ENCODE results near the gene KLHL1.
"Not testable (repeated sequence)": the region's sequence is repeated elsewhere in the genome, so short reads cannot be mapped to it uniquely, and the experiment has no call there.

Gene KLHL1

GRCh38 chr13:70108356-70109105 lies at the start of gene KLHL1:
KLHL1 (minus strand) TSS chr13:70108452; CDS start chr13:70107699, 753 bp downstream.
- no peak for DNase-seq (ENCODE audit: low spot score)

- DNase-seq (ENCODE audit: low spot score), result not testable (repeated sequence)
Observed at GRCh38 chr13:70142658-70143057, 34.4 kb upstream of the KLHL1 start.

- no peak for DNase-seq (ENCODE audit: low spot score)
Observed at GRCh38 chr13:70128098-70128497, 19.8 kb upstream of the KLHL1 start.

GRCh38 chr13:70125693-70126092 lies 17.4 kb upstream of the KLHL1 start:
- DNase-seq (ENCODE audit: low spot score), result no peak

- DNase-seq (ENCODE audit: low spot score), result no peak
Observed at GRCh38 chr13:70117338-70117905, 9.2 kb upstream of the KLHL1 start.

GRCh38 chr13:70107498-70108281 lies 562 bp downstream of the KLHL1 start, which contains the start of gene ATXN8OS:
ATXN8OS (plus strand) TSS chr13:70107826.
- DNase-seq (ENCODE audit: low spot score), result no peak

GRCh38 chr13:70107125-70107497 lies 1.1 kb downstream of the KLHL1 start:
- DNase-seq (ENCODE audit: low spot score), result no peak

GRCh38 chr13:70104481-70104880 lies 3.8 kb downstream of the KLHL1 start:
- DNase-seq (ENCODE audit: low spot score), result no peak

- DNase-seq (ENCODE audit: low spot score), result no peak
Observed at GRCh38 chr13:70098669-70099068, 9.6 kb downstream of the KLHL1 start.

GRCh38 chr13:70090036-70090723 lies 18.1 kb downstream of the KLHL1 start:
- DNase-seq (ENCODE audit: low spot score), result no peak

GRCh38 chr13:70088926-70089325 lies 19.3 kb downstream of the KLHL1 start:
- no peak for DNase-seq (ENCODE audit: low spot score)

GRCh38 chr13:70087247-70087646 lies 21.0 kb downstream of the KLHL1 start:
- no peak for DNase-seq (ENCODE audit: low spot score)

- no peak for DNase-seq (ENCODE audit: low spot score)
Observed at GRCh38 chr13:70080012-70080411, 28.2 kb downstream of the KLHL1 start.

GRCh38 chr13:70054572-70054971 lies 53.7 kb downstream of the KLHL1 start:
- DNase-seq (ENCODE audit: low spot score), result no peak

- DNase-seq (ENCODE audit: low spot score), result no peak
Observed at GRCh38 chr13:70051531-70051930, 56.7 kb downstream of the KLHL1 start.

- DNase-seq (ENCODE audit: low spot score), result no peak
Observed at GRCh38 chr13:70043685-70044084, 64.6 kb downstream of the KLHL1 start.

GRCh38 chr13:70042193-70042592 lies 66.1 kb downstream of the KLHL1 start:
- DNase-seq (ENCODE audit: low spot score), result no peak

GRCh38 chr13:70034286-70034685 lies 74.0 kb downstream of the KLHL1 start:
- no peak for DNase-seq (ENCODE audit: low spot score)

GRCh38 chr13:70027551-70027950 lies 80.7 kb downstream of the KLHL1 start:
- DNase-seq (ENCODE audit: low spot score), result no peak

GRCh38 chr13:70023516-70023915 lies 84.7 kb downstream of the KLHL1 start:
- DNase-seq (ENCODE audit: low spot score), result no peak

GRCh38 chr13:70022646-70023045 lies 85.6 kb downstream of the KLHL1 start:
- DNase-seq (ENCODE audit: low spot score), result no peak

GRCh38 chr13:70016116-70016515 lies 92.1 kb downstream of the KLHL1 start:
- no peak for DNase-seq (ENCODE audit: low spot score)

Measured in germinal center (tissue), 1 donor.